Measurements from ENCODE around the gene MISP. TPM values are rescaled to one million over a fixed set of nuclear protein-coding genes. Genes with fewer than 3 reads are reported as not detected.
A peak's percentile ranks its signal among the peaks of the same experiment; 100 is the strongest.

Gene MISP
- total RNA-seq, 1 donor: 0.09 TPM

DNA sequence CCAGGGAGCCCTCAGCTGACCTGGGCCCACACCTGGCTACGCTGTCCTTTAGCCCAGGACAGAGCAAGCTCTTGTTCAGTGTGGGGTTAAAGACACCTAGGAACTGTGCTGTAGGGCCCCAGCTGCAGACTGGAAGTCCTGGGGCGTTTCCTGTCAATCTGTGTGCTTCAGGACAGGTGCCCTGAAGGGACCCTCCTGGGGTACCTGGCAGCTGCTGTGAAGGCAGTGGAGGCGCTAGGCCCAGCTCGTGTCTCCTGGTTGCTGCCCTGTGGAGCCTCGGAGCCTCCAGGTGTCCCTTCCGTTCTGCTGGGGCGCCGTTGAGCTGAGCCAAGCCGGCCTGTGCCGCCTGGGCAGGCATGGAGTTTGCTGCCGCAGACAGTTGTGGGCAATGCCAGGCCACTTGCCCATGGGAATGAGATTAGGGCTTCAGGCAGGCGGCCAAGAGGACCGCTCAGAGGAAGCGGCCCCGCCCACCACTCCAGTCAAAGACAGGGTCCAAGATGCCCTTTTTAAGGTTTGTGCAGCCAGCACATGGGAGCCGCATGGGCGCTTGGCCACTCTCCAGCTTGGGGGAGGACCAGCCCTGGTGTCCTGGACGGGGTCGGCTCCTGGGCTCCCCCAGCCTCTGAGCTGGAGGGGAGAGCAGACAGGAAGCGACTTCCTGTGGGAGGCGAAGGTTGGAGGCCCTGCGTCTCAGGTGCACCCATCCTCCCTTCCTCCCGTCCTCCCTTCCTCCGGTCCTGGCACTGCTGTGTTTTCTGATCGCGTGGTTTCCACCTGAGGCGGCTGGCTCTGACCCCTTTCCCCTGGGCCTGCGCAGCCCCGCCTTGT, 50.3 kb downstream of the MISP start:
- H3K4me3 ChIP-seq (ENCODE audit: low read depth, low read length): peak overlapping the region; percentile 55
- TF ChIP-seq CTCF (IDR thresholded peaks at IDR 0.05; ENCODE audit: insufficient read depth, low read length): no peak
- peak; percentile 55 for DNase-seq (ENCODE audit: low read depth)

- peak overlapping the region; percentile 55 for H3K4me3 ChIP-seq (ENCODE audit: low read depth, low read length)
Observed at GRCh38 chr19:801861-802497, 51.1 kb downstream of the MISP start.

DNA sequence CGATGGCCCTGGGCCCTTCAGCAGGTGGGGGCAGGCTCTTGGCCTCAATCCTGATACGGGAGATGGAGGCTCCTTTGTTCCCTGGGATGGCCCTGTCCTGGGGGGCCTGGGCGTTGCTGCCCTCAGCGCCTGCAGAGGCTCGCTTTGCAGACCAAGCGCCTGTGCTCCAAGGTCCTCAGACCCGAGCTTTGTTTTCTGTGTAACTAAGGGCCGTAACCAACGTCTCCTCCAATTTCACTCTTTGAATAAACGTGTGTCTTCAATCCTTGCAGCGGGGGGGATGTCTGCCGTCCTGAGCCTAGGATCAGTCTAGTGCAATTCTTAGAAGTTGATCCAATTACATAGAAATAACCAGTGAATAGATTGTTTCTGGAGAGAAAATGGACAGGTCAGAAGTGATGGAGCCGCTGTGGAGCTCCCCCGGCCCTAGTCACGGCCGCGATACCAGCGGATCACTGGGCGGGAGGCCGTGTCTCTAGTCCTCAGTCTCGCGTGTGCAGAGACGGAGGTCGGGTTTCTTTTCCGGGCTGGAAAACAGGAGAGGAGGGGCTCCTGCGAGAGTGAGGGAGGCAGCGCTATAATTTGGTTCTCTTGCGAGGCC, 51.7 kb downstream of the MISP start:
- DNase-seq (ENCODE audit: low read depth): peak; percentile 30
- peak overlapping the region; percentile 55 for H3K4me3 ChIP-seq (ENCODE audit: low read depth, low read length)

More at GRCh38 chr19:801861-802497, 51.1 kb downstream of the MISP start:
- no peak for TF ChIP-seq CTCF (IDR thresholded peaks at IDR 0.05; ENCODE audit: insufficient read depth, low read length)
- DNase-seq (ENCODE audit: low read depth): peak; percentile 67

GRCh38 chr19:803099-803561, 52.2 kb downstream of the MISP start:
- DNase-seq (ENCODE audit: low read depth): no peak
- peak overlapping the region; percentile 22 for H3K4me3 ChIP-seq (ENCODE audit: low read depth, low read length)
- no peak for TF ChIP-seq CTCF (IDR thresholded peaks at IDR 0.05; ENCODE audit: insufficient read depth, low read length)

More for the DNA sequence above, 51.7 kb downstream of the MISP start:
- no peak for TF ChIP-seq CTCF (IDR thresholded peaks at IDR 0.05; ENCODE audit: insufficient read depth, low read length)

DNA sequence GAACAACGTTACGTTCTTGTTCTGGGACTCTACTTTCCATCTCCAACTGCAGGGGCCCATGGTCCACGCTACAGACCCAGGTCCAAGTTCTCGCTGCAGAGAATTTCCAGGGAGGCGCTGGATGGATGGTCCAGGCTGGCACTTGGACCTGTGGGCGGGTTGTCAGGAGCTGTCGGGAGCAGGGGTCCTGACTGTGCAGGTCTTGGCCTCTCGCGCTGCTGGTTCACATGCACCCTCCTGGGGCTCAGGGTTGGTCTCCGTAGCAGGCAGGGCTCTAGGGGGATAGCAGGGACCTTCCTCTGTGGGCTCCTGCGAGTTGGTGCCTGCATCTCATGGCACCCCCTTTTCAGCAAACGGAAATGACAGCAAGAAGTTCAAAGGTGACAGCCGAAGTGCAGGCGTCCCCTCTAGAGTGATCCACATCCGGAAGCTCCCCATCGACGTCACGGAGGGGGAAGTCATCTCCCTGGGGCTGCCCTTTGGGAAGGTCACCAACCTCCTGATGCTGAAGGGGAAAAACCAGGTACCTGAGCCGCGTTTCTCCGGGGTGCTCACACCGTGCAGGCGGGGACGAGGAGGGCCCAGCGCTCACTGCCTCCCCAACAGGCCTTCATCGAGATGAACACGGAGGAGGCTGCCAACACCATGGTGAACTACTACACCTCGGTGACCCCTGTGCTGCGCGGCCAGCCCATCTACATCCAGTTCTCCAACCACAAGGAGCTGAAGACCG, 52.9 kb downstream of the MISP start:
- no peak for DNase-seq (ENCODE audit: low read depth)
- no peak overlapping the region for H3K4me3 ChIP-seq (ENCODE audit: low read depth, low read length)
- TF ChIP-seq CTCF (IDR thresholded peaks at IDR 0.05; ENCODE audit: insufficient read depth, low read length): no peak

DNA sequence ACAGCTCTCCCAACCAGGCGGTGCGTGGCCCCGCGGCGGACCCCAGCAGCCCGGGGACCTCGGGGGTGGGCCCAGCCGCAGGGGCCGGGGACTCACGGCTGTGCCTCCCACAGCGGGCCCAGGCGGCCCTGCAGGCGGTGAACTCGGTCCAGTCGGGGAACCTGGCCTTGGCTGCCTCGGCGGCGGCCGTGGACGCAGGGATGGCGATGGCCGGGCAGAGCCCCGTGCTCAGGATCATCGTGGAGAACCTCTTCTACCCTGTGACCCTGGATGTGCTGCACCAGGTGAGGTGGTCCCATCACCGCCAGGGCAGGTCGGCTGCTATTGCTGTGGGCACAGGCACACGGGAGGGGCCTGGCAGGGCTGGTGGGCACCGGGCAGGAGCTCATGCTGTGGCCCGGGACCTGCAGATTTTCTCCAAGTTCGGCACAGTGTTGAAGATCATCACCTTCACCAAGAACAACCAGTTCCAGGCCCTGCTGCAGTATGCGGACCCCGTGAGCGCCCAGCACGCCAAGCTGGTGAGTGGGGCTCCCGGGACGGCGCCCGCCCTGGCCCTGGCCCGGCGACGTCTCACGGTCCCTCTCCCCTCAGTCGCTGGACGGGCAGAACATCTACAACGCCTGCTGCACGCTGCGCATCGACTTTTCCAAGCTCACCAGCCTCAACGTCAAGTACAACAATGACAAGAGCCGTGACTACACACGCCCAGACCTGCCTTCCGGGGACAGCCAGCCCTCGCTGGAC, 53.7 kb downstream of the MISP start:
- DNase-seq (ENCODE audit: low read depth): no peak
- TF ChIP-seq CTCF (IDR thresholded peaks at IDR 0.05; ENCODE audit: insufficient read depth, low read length): no peak
- no peak overlapping the region for H3K4me3 ChIP-seq (ENCODE audit: low read depth, low read length)
